Measurements from ENCODE around the gene GGT1. TPM values are rescaled to one million over a fixed set of nuclear protein-coding genes. Genes with fewer than 3 reads are reported as not detected.
"Not testable (repeated sequence)": the region's sequence is repeated elsewhere in the genome, so short reads cannot be mapped to it uniquely, and the experiment has no call there.

The GGT1 gene
- total RNA-seq, 1 donor from 2014 or later: 32.1 TPM

DNA sequence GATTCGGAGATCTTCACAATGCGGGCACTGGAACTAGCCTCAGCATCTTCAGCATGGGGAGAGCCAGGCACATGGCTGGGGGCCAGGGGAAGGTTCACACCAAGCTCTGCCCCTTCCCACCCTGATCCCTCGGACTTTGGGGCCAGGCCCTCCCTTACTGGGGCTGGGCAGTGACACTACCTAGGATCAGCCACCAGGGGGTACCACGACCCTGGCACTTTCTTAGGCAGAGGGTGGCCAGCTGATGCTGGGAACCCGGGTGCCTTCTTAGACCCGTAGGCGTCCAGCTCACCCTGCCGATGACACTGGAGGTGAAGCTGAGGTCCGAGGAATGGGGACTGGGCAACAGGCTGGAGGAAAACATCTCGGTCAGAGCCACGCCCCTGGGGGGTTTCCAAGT is 26.1 kb downstream of the GGT1 start:
- H3K4me3 ChIP-seq (ENCODE audit: low read depth, low read length); DNase-seq (ENCODE audit: low read depth): not testable (repeated sequence)
- TF ChIP-seq, protein P1, sequence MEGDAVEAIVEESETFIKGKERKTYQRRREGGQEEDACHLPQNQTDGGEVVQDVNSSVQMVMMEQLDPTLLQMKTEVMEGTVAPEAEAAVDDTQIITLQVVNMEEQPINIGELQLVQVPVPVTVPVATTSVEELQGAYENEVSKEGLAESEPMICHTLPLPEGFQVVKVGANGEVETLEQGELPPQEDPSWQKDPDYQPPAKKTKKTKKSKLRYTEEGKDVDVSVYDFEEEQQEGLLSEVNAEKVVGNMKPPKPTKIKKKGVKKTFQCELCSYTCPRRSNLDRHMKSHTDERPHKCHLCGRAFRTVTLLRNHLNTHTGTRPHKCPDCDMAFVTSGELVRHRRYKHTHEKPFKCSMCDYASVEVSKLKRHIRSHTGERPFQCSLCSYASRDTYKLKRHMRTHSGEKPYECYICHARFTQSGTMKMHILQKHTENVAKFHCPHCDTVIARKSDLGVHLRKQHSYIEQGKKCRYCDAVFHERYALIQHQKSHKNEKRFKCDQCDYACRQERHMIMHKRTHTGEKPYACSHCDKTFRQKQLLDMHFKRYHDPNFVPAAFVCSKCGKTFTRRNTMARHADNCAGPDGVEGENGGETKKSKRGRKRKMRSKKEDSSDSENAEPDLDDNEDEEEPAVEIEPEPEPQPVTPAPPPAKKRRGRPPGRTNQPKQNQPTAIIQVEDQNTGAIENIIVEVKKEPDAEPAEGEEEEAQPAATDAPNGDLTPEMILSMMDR (conservative IDR thresholded peaks at IDR 0.05; ENCODE audit: low read depth, low read length): peak; percentile 47

DNA sequence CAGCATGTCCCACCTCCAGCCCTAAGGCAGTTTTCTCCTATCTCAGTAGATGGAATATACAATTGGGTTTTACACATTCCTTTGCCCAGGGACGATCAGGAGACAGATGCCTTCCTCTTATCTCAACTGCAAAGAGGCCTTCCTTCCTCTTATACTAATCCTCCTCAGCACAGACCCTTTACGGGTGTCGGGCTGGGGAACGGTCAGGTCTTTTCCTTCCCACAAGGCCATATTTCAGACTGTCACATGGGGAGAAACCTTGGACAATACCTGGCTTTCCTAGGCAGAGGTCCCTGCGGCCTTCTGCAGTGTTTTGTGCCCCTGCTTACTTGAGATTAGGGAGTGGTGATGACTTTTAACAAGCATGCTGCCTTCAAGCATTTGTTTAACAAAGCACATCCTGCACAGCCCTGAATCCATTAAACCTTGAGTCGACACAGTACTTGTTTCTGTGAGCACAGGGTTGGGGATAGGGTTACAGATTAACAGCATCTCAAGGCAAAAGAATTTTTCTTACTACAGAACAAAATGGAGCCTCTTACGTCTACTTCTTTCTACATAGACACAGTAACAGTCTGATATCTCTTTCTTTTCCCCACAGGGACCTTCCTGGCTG is 27.9 kb downstream of the GGT1 start:
- peak; percentile 36 for DNase-seq (ENCODE audit: low read depth)
- H3K4me3 ChIP-seq (ENCODE audit: low read depth, low read length): not testable (repeated sequence)

DNA sequence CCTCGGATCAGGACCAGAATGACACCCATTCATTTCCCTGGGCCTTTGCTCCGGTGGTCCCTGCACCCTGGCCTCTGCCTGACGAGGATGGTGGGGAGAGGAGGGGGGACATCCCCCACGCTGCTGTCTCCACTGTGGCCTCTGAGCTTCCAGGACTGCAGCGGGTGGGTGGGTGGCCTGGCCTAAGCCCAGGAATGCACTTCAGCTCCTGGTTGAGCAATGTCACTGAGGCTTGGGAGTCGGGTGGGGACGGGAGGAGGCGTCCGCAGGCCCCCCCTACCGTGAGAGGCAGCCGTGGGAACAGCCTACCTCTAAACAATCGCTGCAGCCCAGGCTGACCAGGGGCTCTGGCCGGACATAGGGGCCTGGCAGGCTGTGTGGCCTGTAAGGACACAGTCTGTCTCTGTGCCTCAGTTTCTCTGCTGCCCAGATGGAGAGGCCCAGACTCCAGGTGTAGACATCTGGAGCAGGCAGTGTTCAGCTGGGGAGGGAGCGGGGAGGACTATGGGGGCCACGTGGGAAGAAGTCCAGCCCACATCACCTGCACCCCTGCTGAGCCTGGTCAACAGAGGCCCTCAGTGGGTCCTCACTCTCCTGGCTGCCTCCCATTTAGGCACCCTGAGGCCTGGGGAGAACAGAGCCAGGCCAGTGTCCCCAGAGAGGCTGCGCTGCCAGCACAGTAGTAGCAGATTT is 28.6 kb downstream of the GGT1 start:
- DNase-seq (ENCODE audit: low read depth); H3K4me3 ChIP-seq (ENCODE audit: low read depth, low read length): not testable (repeated sequence)

DNA sequence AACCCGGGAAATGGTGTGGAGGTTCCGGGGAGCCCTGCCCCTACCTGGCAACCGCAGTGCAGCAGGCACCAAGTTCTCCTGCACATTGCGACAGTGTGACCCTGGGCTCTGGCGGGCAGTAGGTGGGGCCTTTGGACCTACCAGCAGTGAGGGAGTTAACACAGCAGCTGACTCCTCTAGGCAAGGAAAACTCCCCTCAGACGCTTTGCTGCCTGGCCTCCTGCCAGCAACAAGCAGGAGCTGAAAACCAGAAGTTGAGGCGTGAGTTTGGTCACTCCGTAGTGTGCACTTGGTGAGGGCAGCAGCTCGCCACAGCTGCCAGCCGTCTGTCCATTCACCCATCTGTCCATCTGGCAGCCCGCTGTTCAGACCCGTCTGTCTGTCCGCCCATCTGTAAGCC is 29.6 kb downstream of the GGT1 start:
- peak overlapping the region; percentile 47 for H3K4me3 ChIP-seq (ENCODE audit: low read depth, low read length)
- not testable (repeated sequence) for DNase-seq (ENCODE audit: low read depth)

DNA sequence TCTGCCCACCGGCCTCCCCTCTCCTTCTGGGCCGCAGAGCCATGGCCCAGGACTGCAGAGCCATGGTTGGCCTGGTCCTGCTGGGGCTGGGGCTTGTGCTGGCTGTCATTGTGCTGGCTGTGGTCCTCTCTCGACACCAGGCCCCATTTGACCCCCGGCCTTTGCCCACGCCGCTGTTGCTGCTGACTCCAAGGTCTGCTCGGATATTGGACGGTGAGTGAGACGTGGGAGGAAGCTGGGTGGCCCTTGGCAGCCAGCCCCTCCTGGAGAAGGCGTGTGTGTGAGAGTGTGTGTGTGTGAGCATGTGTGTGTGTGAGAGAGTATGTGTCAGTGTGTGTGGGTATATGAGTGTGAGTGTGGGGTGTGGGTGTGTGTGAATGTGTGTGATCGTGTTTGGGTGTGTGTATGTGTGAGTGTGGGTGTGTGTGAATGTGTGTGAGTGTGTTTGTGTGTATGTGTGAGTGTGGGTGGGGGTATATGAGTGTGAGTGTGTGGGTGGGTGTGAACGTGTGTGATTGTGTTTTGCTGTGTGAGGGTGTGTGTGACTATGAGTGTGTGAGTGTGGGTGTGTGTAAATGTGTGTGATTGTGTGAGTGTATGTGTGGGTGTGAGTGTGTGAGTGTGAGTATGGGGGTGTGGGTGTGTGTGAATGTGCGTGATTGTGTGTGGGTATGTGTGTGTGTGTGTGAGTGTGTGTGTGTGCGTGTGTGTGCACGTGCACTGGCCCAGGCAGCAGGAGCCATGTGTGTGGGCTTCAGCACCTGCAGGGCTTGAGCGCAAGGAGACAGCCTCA is 30.4 kb downstream of the GGT1 start:
- DNase-seq (ENCODE audit: low read depth): not testable (repeated sequence)
- peak overlapping the region; percentile 47 for H3K4me3 ChIP-seq (ENCODE audit: low read depth, low read length)

DNA sequence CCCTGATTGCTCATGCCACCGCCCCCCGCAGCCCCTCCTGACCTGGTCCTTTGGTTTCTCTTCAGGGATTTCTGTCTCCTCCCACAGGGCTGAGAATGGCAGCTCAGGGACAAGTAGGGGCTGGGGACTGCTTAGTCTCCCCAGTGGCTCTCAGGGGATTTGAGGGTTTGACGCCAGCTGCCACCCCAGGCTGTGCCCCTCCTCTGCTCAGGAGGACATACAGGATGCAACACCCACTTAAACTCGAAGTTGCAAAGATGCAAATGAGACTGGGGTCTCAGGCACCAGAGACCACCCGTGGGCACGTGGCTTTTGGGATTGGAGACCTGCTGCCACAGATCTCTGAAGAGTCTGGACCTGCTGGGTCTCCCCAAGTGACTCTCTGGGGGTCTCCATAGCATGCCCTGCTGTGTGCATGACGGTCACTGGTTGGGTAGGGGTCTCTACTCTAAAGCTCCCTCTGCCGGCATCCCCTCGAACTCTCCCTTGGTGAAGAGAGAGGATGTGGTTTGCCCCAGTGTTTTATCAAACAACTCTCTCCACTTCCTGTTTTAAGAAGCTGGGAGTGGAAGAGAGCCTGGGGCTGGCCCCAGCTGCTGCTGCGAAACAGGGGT is 31.9 kb downstream of the GGT1 start:
- not testable (repeated sequence) for DNase-seq (ENCODE audit: low read depth); H3K4me3 ChIP-seq (ENCODE audit: low read depth, low read length)

DNA sequence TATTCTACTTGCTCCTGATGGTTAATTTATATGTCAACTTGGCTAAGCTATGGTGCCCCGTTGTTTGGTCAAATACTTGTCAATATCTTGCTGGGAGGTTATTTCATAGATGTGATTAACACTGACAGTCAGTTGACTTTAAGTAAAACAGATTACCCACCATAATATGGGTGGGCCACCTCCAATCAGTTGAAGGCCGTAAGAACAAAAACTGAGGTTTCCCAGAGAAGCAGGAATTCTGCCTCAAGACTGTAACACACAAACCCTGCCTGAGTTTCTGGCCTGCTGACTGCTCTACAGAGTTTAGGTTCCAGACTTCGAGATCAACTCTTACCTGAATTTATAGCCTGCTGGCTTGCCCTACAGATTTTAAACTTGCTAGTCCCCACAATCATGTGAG is 33.5 kb downstream of the GGT1 start:
- not testable (repeated sequence) for DNase-seq (ENCODE audit: low read depth); H3K4me3 ChIP-seq (ENCODE audit: low read depth, low read length)

DNA sequence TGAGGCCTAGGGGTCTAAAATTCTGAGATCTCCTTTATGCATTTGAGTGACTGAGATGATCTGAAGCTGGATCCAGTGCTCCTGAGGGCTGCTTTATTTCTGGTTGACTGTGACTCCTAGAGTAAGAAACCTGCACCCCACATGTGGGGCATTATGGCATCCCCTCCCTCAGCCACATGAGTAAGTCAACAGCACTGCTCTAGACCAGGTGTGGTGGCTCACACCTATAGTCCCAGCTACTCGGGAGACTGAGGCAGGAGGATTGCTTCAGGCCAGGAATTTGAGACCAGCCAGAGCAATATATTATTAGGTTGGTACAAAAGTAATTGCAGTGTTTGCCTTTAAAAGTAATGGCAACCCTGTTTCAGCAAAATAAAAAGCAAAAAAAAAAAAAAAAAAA is 39.3 kb downstream of the GGT1 start:
- not testable (repeated sequence) for DNase-seq (ENCODE audit: low read depth)

DNA sequence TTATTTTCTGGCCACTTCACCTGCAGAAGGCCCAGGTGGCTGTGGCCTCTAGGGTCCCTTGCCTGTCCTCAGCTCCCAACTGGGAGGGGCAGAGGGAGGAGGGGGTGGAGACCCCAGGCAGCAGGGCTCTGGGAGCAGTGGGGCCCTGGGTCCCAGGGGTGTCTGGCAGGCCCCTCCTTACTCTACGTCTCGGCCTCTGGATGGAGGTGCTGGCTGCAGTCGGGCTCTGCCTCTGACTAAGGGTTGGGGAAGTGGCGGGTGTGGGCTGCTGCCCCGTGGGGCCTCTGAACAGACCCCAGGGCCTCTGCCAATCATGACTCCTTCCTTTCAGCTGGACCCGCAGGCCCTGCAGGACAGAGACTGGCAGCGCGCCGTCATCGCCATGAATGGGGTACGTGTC is 41.4 kb downstream of the GGT1 start:
- H3K4me3 ChIP-seq (ENCODE audit: low read depth, low read length); DNase-seq (ENCODE audit: low read depth): not testable (repeated sequence)

More for the DNA sequence above, 39.3 kb downstream of the GGT1 start:
- not testable (repeated sequence) for H3K4me3 ChIP-seq (ENCODE audit: low read depth, low read length)

DNA sequence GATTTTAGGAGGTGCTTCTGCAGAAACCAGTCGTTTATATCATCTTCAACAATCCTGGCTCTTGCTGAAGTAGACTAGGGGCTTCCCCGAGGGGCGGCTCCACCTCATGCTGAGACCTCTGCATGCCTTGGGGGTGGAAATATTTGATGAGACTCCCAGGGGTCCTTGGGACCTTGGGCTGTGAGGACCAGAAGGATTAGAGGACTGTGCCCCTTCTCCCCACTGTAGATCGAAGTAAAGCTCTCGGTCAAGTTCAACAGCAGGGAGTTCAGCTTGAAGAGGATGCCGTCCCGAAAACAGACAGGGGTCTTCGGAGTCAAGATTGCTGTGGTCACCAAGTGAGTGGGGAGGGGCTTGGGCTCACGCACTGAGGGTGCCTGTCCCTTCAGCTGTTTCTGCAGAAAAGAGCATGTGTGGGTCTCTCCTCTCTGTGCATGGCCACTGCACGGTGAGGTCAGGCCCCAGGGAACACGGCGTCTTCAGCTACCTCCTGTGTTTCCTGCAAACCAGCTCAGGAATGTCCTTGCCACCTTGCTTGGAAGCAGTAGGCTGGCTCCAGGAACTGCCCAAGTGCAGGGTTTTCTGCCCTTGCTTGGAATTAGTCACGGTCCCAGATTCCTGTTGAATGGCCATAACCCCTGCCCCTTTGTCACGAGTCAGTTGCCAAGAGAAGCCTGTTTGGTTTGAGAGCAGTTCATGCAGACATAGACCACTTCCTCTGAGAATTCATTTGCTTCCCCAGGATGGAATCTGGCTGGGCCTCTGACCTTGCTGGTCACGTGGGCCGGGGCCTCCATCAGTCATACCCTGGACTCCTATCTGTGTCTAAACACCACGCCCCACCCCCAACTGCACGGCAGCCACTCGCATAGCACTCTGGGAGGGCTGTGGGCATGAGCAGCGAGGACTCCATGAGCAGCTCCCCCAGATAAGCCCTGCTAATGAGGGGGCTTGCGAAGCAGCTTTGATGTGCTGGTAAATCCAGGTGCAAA is 42.7 kb downstream of the GGT1 start:
- H3K4me3 ChIP-seq (ENCODE audit: low read depth, low read length); DNase-seq (ENCODE audit: low read depth): not testable (repeated sequence)

DNA sequence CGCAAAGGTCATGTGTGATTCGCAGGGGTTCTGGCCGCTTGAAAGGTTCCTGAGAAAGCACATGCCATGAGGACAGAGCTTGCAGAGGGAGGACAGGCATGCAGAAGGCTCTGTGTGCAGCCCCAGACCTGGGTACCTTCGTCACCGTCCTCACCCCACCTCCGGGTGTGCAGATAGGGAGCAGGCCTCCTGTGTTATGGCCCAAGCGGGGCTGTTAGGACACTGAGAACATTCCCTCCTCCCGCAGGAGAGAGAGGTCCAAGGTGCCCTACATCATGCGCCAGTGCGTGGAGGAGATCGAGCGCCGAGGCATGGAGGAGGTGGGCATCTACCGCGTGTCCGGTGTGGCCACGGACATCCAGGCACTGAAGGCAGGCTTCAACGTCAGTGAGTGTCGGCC is 43.8 kb downstream of the GGT1 start:
- not testable (repeated sequence) for H3K4me3 ChIP-seq (ENCODE audit: low read depth, low read length); DNase-seq (ENCODE audit: low read depth)

DNA sequence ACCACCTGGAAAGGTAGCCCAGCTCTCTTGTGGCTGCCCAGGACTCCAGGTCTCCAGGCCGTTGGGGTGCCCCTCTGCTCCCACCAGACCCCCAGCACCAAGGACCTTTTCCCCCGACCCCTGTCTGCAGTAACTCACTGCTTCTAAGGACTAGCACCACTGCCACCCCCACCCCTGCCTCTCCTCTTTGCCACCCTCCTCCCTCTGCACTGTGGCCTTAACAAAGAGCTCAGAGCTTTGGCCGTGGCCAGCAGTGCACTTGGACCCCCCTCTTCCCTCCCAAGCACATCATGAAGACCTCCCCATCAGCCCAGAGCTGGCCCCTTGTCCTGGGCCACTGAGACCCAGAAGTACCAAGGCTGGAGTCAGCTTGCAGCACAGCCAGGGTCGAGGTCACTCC is 46.4 kb downstream of the GGT1 start:
- not testable (repeated sequence) for H3K4me3 ChIP-seq (ENCODE audit: low read depth, low read length); DNase-seq (ENCODE audit: low read depth)

DNA sequence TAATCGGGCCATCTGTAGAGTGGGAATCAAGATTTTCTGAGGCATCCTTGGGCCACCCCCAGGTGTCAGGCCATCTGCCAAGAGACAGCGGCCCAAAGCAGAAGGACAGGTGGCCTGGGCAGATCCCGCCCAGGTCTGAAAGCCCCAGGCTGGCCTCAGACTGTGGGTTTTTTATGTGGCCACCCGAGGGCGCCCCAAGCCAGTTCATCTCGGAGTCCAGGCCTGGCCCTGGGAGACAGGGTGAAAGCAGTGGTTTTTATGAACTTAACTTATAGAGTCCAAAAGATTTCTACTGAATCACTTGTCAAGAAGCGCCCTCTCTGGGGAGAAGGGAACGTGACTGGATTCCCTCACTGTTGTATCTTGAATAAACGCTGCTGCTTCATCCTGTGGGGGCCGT is 47.9 kb downstream of the GGT1 start:
- DNase-seq (ENCODE audit: low read depth); H3K4me3 ChIP-seq (ENCODE audit: low read depth, low read length): not testable (repeated sequence)

DNA sequence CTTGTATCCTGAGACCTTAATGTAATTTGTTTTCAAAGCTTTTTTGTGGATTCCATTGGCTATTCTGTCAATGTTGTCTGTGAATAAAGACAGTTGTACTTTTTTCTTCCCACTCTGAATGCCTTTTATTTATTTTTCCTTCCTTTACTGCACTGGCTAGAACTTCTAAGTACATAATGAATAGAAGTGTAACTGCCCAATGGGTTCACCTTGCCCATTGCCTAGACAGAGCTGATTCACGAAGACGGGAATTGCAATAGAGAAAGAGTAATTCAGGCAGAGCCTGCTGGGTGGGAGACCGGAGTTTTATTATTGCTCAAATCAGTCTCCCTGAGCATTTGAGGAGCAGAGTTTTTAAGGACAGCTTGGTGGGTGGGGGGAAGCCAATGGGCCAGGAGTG is 62.4 kb downstream of the GGT1 start:
- not testable (repeated sequence) for DNase-seq (ENCODE audit: low read depth); H3K4me3 ChIP-seq (ENCODE audit: low read depth, low read length)

DNA sequence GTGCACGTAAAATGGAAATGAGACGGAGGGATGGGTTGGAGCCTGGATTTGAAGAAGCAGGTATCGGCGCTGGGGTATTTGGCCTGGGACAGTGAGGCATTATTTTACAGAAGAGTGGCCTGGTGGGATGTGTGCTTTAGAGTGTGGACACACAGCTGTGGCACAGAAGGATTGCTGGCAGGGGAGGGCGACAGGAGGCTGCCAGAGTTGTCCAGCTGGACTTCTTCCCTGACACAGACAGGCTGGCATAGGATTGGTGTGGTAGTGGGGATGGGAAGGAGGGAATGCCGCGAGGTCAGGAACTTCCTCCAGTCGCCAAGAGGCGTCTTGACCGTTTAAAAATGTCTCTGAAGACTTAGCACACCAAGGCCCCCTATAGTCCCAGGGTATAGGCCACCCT is 64.9 kb downstream of the GGT1 start:
- not testable (repeated sequence) for H3K4me3 ChIP-seq (ENCODE audit: low read depth, low read length); DNase-seq (ENCODE audit: low read depth)

DNA sequence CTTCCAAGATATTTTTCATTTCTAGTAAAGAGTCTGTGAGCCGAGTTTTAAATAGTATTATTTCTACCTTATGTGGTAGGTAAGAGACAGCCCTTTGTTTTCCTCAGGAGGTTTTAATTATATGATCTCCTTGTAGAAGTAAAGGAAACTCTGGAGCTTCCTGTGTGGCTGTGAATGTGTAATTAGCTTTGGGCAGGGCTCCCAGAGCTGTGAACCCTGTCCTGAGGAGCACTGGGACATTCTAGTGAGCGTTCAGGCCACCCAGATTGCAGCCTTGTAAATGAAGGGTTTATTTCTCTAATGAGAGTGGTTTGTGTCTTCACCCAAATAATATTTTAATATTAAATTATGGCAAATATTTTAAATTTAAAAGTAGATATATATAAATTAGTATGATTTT is 69.5 kb downstream of the GGT1 start:
- H3K4me3 ChIP-seq (ENCODE audit: low read depth, low read length); DNase-seq (ENCODE audit: low read depth): not testable (repeated sequence)

All from epithelial cell of proximal tubule (primary cell).